Rectal smooth muscle tissue (tissue), 1 donor: ENCODE results near the gene NRIP1.

ENCODE experiments used
- H3K27ac ChIP-seq: one replicate; pipeline ENCODE4 v1.7.0; 2013; ENCODE audit warnings: low read depth, low read length, inconsistent platforms
- H3K27me3 ChIP-seq: one replicate; pipeline ENCODE4 v1.7.0; 2013; ENCODE audit warnings: low read length; ENCODE audit not compliant: control insufficient read depth, insufficient read depth
- H3K36me3 ChIP-seq: one replicate; pipeline ENCODE4 v1.7.0; 2013; ENCODE audit warnings: low read length; ENCODE audit not compliant: control insufficient read depth, insufficient read depth
- H3K4me1 ChIP-seq: one replicate; pipeline ENCODE4 v1.7.0; 2013; ENCODE audit warnings: low read length; ENCODE audit not compliant: control insufficient read depth, insufficient read depth
- H3K4me3 ChIP-seq: one replicate; pipeline ENCODE4 v1.7.0; 2013; ENCODE audit warnings: low read length
- H3K9ac ChIP-seq: one replicate; pipeline ENCODE4 v1.7.0; 2013; ENCODE audit warnings: low read length

NRIP1 gene

GRCh38 chr21:15064576-15065391 is at the start of gene NRIP1:
Gene NRIP1, minus strand, starts transcription at chr21:15065000. Its CDS starts 96,808 bp downstream, at chr21:14968192.
- Histone ChIP-seq H3K4me1 (peaks cover 5% of the 10 kb centered on the region), H3K27ac (peak within 1 kb of the TSS; percentile 94), H3K4me3 (peak within 1 kb of the TSS; percentile 87), H3K9ac (peak within 1 kb of the TSS; percentile 81), H3K27me3 (no peaks in the 10 kb centered on the region), H3K36me3 (no peaks in the 10 kb centered on the region)

GRCh38 chr21:15112858-15113257 is 48.1 kb upstream of the NRIP1 start:
- Histone ChIP-seq H3K9ac (no peak overlapping the region), H3K36me3 (no peaks in the 10 kb centered on the region)

GRCh38 chr21:15108801-15109200 is 44.0 kb upstream of the NRIP1 start:
- Histone ChIP-seq H3K4me3 (no peak overlapping the region), H3K27me3 (no peaks in the 10 kb centered on the region), H3K27ac (no peak overlapping the region), H3K4me1 (no peaks in the 10 kb centered on the region), H3K36me3 (no peaks in the 10 kb centered on the region), H3K9ac (no peak overlapping the region)

More at GRCh38 chr21:15112858-15113257, 48.1 kb upstream of the NRIP1 start:
- H3K4me3 ChIP-seq: no peak overlapping the region
- no peaks in the 10 kb centered on the region for H3K4me1 ChIP-seq
- no peaks in the 10 kb centered on the region for H3K27me3 ChIP-seq
- no peak overlapping the region for H3K27ac ChIP-seq

DNA sequence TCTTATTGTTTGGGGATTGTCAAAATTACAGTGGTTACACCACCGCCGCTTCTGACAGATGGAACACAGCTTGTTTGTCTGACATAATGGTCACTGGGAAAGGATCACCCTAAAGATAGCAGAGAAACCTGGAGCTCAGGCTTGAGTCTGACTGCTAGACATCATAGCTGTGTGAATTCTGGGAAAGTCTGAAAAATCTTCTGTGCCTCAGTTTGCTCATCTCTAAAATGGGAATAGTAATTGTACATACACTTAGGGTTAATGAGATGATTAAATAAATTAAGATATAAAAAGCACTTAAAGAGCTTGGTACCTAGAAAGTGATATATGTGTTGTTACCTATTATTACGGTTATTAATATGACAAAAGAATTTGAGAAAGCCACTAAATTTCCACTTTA is 39.7 kb upstream of the NRIP1 start:
- Histone ChIP-seq H3K4me1 (no peaks in the 10 kb centered on the region), H3K27me3 (no peaks in the 10 kb centered on the region), H3K9ac (no peak overlapping the region), H3K4me3 (no peak overlapping the region), H3K36me3 (no peaks in the 10 kb centered on the region), H3K27ac (no peak overlapping the region)

DNA sequence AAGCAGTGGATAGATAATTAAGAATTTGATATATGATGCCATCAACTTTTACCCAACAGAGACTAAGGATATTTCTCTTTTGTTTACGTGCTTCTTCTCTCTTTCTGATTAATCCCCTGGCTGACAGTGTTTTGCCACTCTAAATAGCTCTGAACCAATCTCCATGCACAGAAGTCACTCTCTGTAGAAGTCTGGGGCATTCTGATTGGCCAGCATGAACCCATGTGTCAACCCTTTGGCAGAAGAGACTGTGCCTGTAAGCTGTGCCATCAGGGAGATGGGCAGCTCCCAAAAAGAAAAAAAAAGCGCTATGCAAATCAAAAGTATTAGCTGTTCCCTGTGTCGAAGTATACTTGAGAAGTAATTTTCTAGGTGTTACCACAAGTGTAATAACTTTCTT is 34.1 kb upstream of the NRIP1 start:
- Histone ChIP-seq H3K27me3 (no peaks in the 10 kb centered on the region), H3K27ac (no peak overlapping the region), H3K4me3 (no peak overlapping the region), H3K4me1 (no peaks in the 10 kb centered on the region), H3K9ac (no peak overlapping the region), H3K36me3 (no peaks in the 10 kb centered on the region)

GRCh38 chr21:15098181-15098580 is 33.4 kb upstream of the NRIP1 start:
- H3K36me3 ChIP-seq: no peaks in the 10 kb centered on the region
- H3K9ac ChIP-seq: no peak overlapping the region
- H3K4me3 ChIP-seq: no peak overlapping the region
- no peaks in the 10 kb centered on the region for H3K27me3 ChIP-seq
- no peaks in the 10 kb centered on the region for H3K4me1 ChIP-seq
- H3K27ac ChIP-seq: no peak overlapping the region

GRCh38 chr21:15097580-15097979 is 32.8 kb upstream of the NRIP1 start:
- Histone ChIP-seq H3K4me1 (no peaks in the 10 kb centered on the region), H3K27ac (no peak overlapping the region), H3K27me3 (no peaks in the 10 kb centered on the region), H3K4me3 (no peak overlapping the region), H3K9ac (no peak overlapping the region), H3K36me3 (no peaks in the 10 kb centered on the region)

DNA sequence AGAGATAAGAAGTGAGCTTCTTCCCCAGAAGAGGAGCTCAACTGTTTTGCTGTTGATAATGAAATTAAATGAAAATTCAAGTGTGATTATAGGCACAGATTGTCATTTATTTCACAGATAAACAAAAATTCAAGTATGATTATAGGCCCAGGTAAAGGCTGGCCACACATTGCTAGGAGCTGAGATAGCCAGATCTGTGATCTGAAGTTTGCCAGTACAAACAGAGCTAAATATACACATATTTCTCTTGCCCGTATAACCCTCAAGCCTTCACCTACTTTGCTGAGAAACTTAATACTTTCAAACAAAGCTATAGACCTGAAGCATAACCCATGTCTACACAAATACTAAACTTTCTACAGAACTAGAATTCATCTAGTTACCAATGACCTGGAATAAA is 31.3 kb upstream of the NRIP1 start:
- no peak overlapping the region for H3K27ac ChIP-seq
- H3K4me1 ChIP-seq: no peaks in the 10 kb centered on the region
- no peak overlapping the region for H3K9ac ChIP-seq
- H3K4me3 ChIP-seq: no peak overlapping the region
- no peaks in the 10 kb centered on the region for H3K36me3 ChIP-seq
- no peaks in the 10 kb centered on the region for H3K27me3 ChIP-seq

DNA sequence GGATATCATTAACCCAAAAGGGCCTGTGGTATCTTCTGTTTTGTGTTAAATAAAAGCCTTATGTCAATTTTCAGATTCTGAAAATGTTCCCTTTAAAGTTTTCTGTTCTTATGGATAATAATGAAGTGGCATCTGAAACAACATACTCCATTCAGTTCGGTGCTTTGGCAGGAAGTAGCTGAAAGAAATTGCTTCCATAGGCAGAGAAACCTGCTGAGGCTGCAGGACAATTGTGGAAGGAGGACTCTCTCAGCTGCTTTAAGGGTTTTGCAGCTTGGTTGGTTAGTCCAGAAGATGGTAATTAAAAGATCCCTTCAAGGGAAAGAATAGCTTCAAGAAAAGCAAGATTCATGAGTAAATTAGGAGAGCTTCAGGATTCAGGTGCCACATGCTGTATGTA is 30.5 kb upstream of the NRIP1 start:
- H3K27ac ChIP-seq: no peak overlapping the region

DNA sequence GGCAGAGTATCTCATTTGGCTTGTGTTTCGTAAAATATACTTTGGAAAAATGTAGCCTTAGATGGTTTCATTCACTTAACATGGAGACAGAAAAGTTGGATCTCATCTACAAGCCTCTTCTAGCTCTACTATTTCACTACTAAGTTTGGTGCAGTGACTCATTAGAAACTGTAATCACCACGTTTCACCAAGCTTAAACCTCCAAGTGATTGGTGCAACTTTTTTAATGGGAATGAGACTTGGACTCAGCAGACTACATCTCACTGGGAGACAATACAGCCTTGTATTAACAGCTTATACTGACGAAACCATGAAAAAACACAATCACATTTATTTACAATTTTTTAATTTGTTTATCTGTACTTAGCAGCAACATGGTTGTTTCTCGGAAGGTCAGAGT is 29.9 kb upstream of the NRIP1 start:
- H3K36me3 ChIP-seq: no peaks in the 10 kb centered on the region
- H3K27me3 ChIP-seq: no peaks in the 10 kb centered on the region
- H3K9ac ChIP-seq: no peak overlapping the region
- H3K27ac ChIP-seq: no peak overlapping the region
- no peak overlapping the region for H3K4me3 ChIP-seq
- no peaks in the 10 kb centered on the region for H3K4me1 ChIP-seq

More for the DNA sequence above, 30.5 kb upstream of the NRIP1 start:
- Histone ChIP-seq H3K27me3 (no peaks in the 10 kb centered on the region), H3K36me3 (no peaks in the 10 kb centered on the region), H3K4me1 (no peaks in the 10 kb centered on the region), H3K4me3 (no peak overlapping the region), H3K9ac (no peak overlapping the region)

GRCh38 chr21:15093216-15093615 is 28.4 kb upstream of the NRIP1 start:
- Histone ChIP-seq H3K27me3 (no peaks in the 10 kb centered on the region), H3K4me3 (no peak overlapping the region), H3K9ac (no peak overlapping the region)

GRCh38 chr21:15092745-15093144 is 27.9 kb upstream of the NRIP1 start:
- no peaks in the 10 kb centered on the region for H3K36me3 ChIP-seq

More at GRCh38 chr21:15093216-15093615, 28.4 kb upstream of the NRIP1 start:
- no peaks in the 10 kb centered on the region for H3K36me3 ChIP-seq
- no peak overlapping the region for H3K27ac ChIP-seq
- H3K4me1 ChIP-seq: no peaks in the 10 kb centered on the region

DNA sequence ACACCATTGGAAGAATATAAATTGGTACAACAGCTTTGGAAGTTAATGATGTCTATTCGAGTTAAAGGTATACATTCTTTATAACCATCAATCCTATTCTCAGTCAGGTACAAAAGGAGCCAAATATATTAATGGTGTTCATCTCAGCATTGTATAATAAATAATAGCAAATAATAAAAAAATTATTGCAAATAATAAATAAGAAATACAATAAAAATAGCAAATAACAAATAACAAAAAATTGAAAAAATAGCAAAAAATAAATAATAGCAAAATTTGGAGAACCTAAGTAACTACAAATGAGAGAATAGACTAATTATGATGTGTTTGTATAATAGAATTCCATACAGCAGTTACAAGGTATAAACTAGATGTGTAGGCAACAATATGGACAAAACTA is 25.6 kb upstream of the NRIP1 start:
- Histone ChIP-seq H3K9ac (no peak overlapping the region), H3K4me1 (no peaks in the 10 kb centered on the region), H3K36me3 (no peaks in the 10 kb centered on the region), H3K4me3 (no peak overlapping the region), H3K27me3 (no peaks in the 10 kb centered on the region), H3K27ac (no peak overlapping the region)

More at GRCh38 chr21:15092745-15093144, 27.9 kb upstream of the NRIP1 start:
- H3K4me3 ChIP-seq: no peak overlapping the region
- no peaks in the 10 kb centered on the region for H3K27me3 ChIP-seq
- H3K4me1 ChIP-seq: no peaks in the 10 kb centered on the region
- H3K27ac ChIP-seq: no peak overlapping the region
- no peak overlapping the region for H3K9ac ChIP-seq
